Esophagus squamous epithelium (tissue), 5 donors: ENCODE measurements around the gene KRTAP4-2. TPM values are rescaled to one million over a fixed set of nuclear protein-coding genes. Genes with fewer than 3 reads are reported as not detected.
"Not testable (repeated sequence)": the region's sequence is repeated elsewhere in the genome, so short reads cannot be mapped to it uniquely, and the experiment has no call there.

ENCODE experiments used
- DNase-seq: peaks from one replicate; lab custom pipeline; 2025; lab: John Stamatoyannopoulos, UW
- H3K27ac ChIP-seq, 4 donors: fragments of 200-600 bp; sonication (generic); one replicate each; pipeline ENCODE4 v1.5.1; 2016 to 2019; ENCODE audit warnings: mild to moderate bottlenecking in 1 of 4
- H3K27me3 ChIP-seq, 4 donors: fragments of 200-600 bp; sonication (generic); 1 replicate in 3 of 4; 2 replicates in 1 of 4; pipeline versions ENCODE4 v1.5.1 to v1.6.0; 2017 to 2021; ENCODE audit warnings: antibody characterized with exemption in 1 of 4
- H3K36me3 ChIP-seq, 3 donors: fragments of 200-600 bp; sonication (generic); one replicate each; pipeline ENCODE4 v1.5.1; 2016 to 2019
- H3K4me1 ChIP-seq, 3 donors: fragments of 200-600 bp; sonication (generic); one replicate each; pipeline ENCODE4 v1.5.1; 2017 to 2019
- H3K4me3 ChIP-seq, 4 donors: fragments of 200-600 bp; sonication (generic); 1 replicate in 3 of 4; 2 replicates in 1 of 4; pipeline ENCODE4 v1.5.1; 2016 to 2019; ENCODE audit warnings: mild to moderate bottlenecking in 2 of 4, moderate library complexity in 1 of 4
- H3K9me3 ChIP-seq, 3 donors: fragments of 200-600 bp; sonication (generic); one replicate each; pipeline ENCODE4 v1.5.1; 2016 to 2019
- CTCF ChIP-seq, 6 experiments: fragments of 450-650 bp in 4 of 6; fragments of 200-600 bp in 2 of 6; sonication (generic) in 2 of 6; IDR thresholded peaks; one replicate each; pipeline ENCODE4 v1.5.1; 2016 to 2019; ENCODE audit warnings: antibody characterized with exemption in 6 of 6, mild to moderate bottlenecking in 4 of 6, moderate library complexity in 4 of 6
- POLR2A ChIP-seq, 4 donors: fragments of 450-650 bp; IDR thresholded peaks; one replicate each; pipeline ENCODE4 v1.6.1; 2017; ENCODE audit warnings: antibody characterized with exemption in 4 of 4, mild to moderate bottlenecking in 4 of 4, moderate library complexity in 3 of 4
- WGBS, 2 donors: methylation state at CpG; one replicate each; pipeline ENCODE4 v1.1.5; 2018; 5-methylcytosine and 5-hydroxymethylcytosine counted together
- intact Hi-C: fragments of 100-400 bp; cut with DNase I; formaldehyde crosslinking; loops from one replicate; pipeline ENCODE4 v1.15.0; 2022
- total RNA-seq, 4 donors: library from RNA; depleted of rRNA; stranded (reverse); fragments of >200 nt; gene quantifications; one replicate each; pipeline ENCODE4 v1.1.0, GENCODE V29; 2016
- donor health status: DM: yes; HTN: yes; CAD: no.

Gene KRTAP4-2
- total RNA-seq, 4 donors from 2014 or later: not detected

GRCh38 chr17:41163828-41164227 is 14.2 kb downstream of the KRTAP4-2 start:
- Histone ChIP-seq H3K27ac (no peak overlapping the region), H3K9me3 (no peaks in the 10 kb centered on the region), H3K4me3 (no peak overlapping the region), H3K36me3 (no peaks in the 10 kb centered on the region), H3K4me1 (no peaks in the 10 kb centered on the region), H3K27me3 (peaks cover 0 to 16% (median 0%) of the 10 kb centered on the region in 4 donors)
- intact Hi-C loops: no loop called here
- 59 to 66% methylated on average over 6 to 7 of the region's 7 CpGs for WGBS, 2 donors
- no peak for DNase-seq
- no peak for TF ChIP-seq POLR2A (IDR thresholded peaks at IDR 0.05)

- TF ChIP-seq POLR2A (IDR thresholded peaks at IDR 0.05): no peak
- no peak for DNase-seq
- Histone ChIP-seq H3K27me3 (peaks cover 0 to 28% (median 0%) of the 10 kb centered on the region in 4 donors), H3K27ac (no peak within 1 kb of the TSS), H3K4me1 (no peaks in the 10 kb centered on the region), H3K36me3 (no peaks in the 10 kb centered on the region), H3K9me3 (no peaks in the 10 kb centered on the region), H3K4me3 (no peak within 1 kb of the TSS)
- intact Hi-C loops: no loop called here
- WGBS, 2 donors: 82 to 94% methylated on average over 1 of the region's 1 CpG
Observed at GRCh38 chr17:41160648-41161047, 17.4 kb downstream of the KRTAP4-2 start, which contains the start of gene KRTAP4-4. KRTAP4-4 (minus strand) TSS chr17:41160748; CDS start chr17:41160691, 57 bp downstream.

GRCh38 chr17:41160190-41160589 is 17.8 kb downstream of the KRTAP4-2 start:
- H3K4me3 ChIP-seq, H3K4me1 ChIP-seq, H3K27ac ChIP-seq, DNase-seq, intact Hi-C loops, H3K36me3 ChIP-seq, H3K9me3 ChIP-seq: not testable (repeated sequence)
- H3K27me3 ChIP-seq: peaks cover 0 to 28% (median 0%) of the 10 kb centered on the region in 4 donors
- 73 to 80% methylated on average over 1 to 2 of the region's 3 CpGs for WGBS, 2 donors

GRCh38 chr17:41153856-41154255 is 24.2 kb downstream of the KRTAP4-2 start:
- 50 to 83% methylated on average over 2 of the region's 2 CpGs for WGBS, 2 donors
- H3K27ac ChIP-seq: no peak overlapping the region
- H3K4me3 ChIP-seq: no peak overlapping the region
- no peak for TF ChIP-seq CTCF (IDR thresholded peaks at IDR 0.05)
- no peak for TF ChIP-seq POLR2A (IDR thresholded peaks at IDR 0.05)
- no peaks in the 10 kb centered on the region for H3K9me3 ChIP-seq
- DNase-seq: no peak
- peaks cover 0 to 12% (median 0%) of the 10 kb centered on the region in 4 donors for H3K27me3 ChIP-seq
- intact Hi-C loops: no loop called here
- H3K36me3 ChIP-seq: no peaks in the 10 kb centered on the region
- H3K4me1 ChIP-seq: no peaks in the 10 kb centered on the region

- TF ChIP-seq POLR2A (IDR thresholded peaks at IDR 0.05) (no peak), CTCF (IDR thresholded peaks at IDR 0.05) (no peak)
- Histone ChIP-seq H3K4me1 (no peaks in the 10 kb centered on the region), H3K9me3 (no peaks in the 10 kb centered on the region), H3K27ac (no peak overlapping the region), H3K4me3 (no peak overlapping the region), H3K36me3 (no peaks in the 10 kb centered on the region), H3K27me3 (no peaks in the 10 kb centered on the region)
- intact Hi-C loops: no loop called here
- no peak for DNase-seq
- 72 to 73% methylated on average over 2 of the region's 2 CpGs for WGBS, 2 donors
Observed at GRCh38 chr17:41151525-41151924, 26.5 kb downstream of the KRTAP4-2 start.

GRCh38 chr17:41150026-41150425 is 28.0 kb downstream of the KRTAP4-2 start:
- no peaks in the 10 kb centered on the region for H3K27me3 ChIP-seq
- no peak for DNase-seq
- H3K4me3 ChIP-seq: no peak overlapping the region
- TF ChIP-seq POLR2A (IDR thresholded peaks at IDR 0.05): no peak
- TF ChIP-seq CTCF (IDR thresholded peaks at IDR 0.05): no peak
- no peak overlapping the region for H3K27ac ChIP-seq
- no peaks in the 10 kb centered on the region for H3K4me1 ChIP-seq
- intact Hi-C loops: no loop called here
- H3K9me3 ChIP-seq: no peaks in the 10 kb centered on the region
- 79 to 84% methylated on average over 4 of the region's 4 CpGs for WGBS, 2 donors
- no peaks in the 10 kb centered on the region for H3K36me3 ChIP-seq

GRCh38 chr17:41149652-41149985 is 28.4 kb downstream of the KRTAP4-2 start, which contains the start of gene KRTAP4-5:
KRTAP4-5 (minus strand) TSS chr17:41149825; CDS start chr17:41149767, 58 bp downstream.
- WGBS, 2 donors: 69% methylated on average over 2 of the region's 2 CpGs; no CpG with 5 or more reads in 1 of the 2 donors
- Histone ChIP-seq H3K4me3 (no peak within 1 kb of the TSS), H3K27ac (no peak within 1 kb of the TSS), H3K9me3 (no peaks in the 10 kb centered on the region), H3K4me1 (no peaks in the 10 kb centered on the region), H3K36me3 (no peaks in the 10 kb centered on the region), H3K27me3 (no peaks in the 10 kb centered on the region)
- TF ChIP-seq CTCF (IDR thresholded peaks at IDR 0.05) (no peak), POLR2A (IDR thresholded peaks at IDR 0.05) (no peak)
- no peak for DNase-seq
- intact Hi-C loops: no loop called here

GRCh38 chr17:41148971-41149651 is 28.9 kb downstream of the KRTAP4-2 start:
- DNase-seq, H3K36me3 ChIP-seq: not testable (repeated sequence)
- 76 to 82% methylated on average over 7 to 8 of the region's 10 CpGs for WGBS, 2 donors

More at GRCh38 chr17:41148971-41149651, 28.9 kb downstream of the KRTAP4-2 start:
- H3K4me3 ChIP-seq, intact Hi-C loops, H3K4me1 ChIP-seq, H3K27ac ChIP-seq, H3K27me3 ChIP-seq, H3K9me3 ChIP-seq: not testable (repeated sequence)
